ENCODE data around the gene TIMP3.

The TIMP3 gene

DNA sequence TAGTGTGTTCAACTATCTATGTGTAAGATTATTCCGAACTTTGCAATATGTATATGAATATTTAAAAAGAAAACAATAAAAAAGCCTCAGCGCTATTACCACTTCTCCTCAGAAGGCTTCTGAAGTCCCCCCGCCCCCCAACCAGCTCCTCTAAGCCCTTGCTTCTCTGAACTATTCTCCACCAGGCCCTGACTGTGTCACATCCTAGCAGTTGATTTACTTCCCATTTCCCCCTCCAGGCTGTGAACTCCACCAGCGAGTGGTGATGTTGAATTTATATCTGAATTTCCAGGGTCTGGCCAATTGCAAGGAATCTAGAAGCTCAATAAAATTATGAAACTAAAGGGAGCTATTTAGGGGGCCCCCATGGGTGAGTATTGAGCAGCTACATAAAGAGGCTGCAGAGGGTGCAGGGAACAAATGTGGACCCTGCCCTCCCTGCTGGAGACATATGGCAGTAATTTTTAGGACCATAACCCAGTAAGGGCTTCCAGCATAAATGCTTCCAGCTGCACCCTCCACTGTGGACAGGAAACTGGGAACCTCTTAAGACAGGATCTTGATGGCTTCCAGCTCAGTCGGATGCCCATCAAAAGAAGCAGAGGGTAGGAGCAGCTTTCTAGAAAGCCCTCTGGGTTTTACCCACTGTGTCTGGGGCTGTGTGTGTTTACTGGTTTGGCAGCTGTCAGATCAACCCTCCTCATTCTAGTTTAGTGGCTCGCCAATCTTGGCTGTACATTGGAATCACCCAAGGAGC lies 81.4 kb downstream of the TIMP3 start:
- no peak for DNase-seq (ENCODE audit: low spot score)

DNA sequence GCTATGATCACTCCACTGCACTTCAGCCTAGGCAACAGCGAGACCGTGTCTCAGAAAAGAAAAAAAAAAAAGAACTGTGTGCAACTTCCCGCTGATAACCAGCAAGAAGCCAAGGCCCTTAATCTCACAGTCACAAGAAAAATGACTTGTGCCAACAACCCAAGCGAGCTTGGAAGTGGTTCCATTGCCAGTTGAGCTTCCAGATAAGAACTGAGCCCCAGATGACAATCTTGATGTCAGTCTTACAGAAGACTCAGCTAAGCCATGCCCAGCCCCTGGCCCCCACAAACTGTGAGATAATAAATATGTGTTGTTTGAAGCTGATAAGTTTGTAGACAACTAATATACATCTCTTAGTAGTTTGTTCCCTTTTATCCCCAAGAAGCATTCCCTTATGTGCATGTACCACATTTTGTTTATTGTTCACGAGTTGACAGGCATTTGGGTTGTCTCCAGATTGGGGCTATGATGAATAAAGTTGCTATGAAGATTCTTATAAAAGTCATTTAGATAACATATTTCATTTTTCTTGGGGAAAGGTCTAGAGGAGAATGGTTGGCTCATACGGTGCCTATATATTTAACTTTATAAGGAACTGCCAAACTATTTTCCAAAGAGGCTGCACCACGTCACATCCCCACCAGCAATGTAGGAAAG lies 85.9 kb downstream of the TIMP3 start:
- no peak for DNase-seq (ENCODE audit: low spot score)

DNA sequence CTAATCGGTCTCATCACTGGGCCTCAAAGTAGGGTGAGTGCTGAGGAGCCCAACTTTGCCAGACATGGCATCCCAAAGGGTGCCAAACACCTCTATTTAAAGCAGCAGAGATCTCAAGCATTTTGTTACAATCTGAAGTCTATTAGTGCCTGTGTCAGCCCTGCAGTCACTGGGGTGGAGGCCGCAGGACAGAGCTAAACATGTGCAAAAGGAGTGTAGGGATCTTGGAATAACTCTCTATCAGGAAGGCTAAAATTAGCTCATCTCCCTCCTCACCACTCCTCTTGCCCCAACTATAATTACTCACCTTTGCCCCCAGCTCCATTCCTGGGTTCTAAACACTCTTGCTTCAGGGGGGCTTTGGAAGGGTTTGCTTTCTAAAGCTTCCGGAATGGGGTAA lies 87.5 kb downstream of the TIMP3 start:
- no peak for DNase-seq (ENCODE audit: low spot score)

DNA sequence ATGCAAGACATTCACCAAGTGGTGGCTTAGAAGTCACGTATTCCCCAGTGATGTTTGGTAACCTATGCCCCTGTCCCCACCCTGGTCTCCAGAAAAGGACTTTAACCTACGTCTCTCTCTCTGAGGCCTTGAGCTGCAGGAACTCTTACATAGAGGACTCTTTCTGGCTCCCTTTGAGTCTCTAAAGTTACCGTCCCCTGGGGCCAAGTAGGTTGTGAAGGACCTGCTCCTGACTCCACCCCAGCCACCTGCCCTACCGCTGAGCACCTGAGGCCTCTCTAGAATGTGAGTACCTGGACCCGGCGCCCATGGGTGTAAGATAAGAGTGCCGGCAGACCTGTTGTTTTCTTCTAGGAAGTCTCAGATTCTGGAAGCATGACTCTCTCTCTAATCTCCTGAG lies 95.4 kb downstream of the TIMP3 start:
- no peak for DNase-seq (ENCODE audit: low spot score)

DNA sequence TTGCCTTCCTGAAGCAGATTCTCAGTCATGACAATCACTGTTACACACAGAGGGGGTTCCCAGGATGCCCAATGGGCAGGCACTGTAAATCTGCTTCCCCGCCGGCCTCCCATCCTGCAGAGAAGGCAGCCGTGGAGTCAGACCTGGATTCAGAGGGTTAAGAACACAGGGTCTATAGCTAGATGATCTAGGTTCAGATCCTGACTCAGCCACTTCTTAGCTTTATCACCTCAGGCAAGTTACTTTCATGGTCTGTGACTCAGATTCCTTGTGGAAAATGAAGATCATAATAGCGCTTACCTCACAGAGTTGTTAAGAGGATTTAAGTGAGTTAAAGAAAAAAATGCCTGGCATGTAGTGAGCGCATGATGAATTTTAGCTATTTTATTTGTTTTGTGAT lies 95.9 kb downstream of the TIMP3 start:
- peak; percentile 56 for DNase-seq (ENCODE audit: low spot score)

DNA sequence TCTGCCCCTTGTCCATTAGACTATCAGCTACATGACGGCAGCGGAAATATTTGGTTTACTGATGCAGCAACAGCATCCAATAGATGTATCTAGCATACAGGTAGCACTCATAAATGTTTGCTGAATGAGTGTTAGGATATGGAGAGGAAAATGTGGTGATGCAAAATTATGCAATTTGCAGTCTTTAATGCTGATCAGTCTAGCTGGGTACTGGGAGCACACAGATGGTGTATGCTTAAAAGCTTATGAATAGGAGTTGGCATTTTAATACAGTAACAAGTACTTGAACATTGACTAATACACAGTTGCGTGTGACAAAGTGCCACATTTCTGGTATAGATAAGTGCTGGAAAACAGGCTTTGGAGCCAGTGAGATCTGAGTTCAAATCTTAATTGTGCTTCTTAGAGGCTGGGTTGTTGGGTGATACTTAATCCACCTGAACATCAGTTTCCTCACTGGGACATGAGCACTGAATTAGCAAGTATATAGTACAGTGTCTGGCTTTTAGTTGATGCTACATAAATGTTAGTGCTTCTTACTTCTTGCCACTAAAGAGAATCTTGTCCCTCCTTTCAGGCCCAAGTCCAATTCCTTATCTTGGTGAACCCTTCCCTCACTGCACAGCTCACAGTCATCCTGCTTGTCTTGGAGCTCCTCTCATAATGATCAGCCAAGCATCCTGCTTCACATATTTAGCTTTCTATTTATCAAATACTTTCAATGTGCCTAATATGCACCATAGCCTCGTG lies 99.6 kb downstream of the TIMP3 start:
- no peak for DNase-seq (ENCODE audit: low spot score)

DNA sequence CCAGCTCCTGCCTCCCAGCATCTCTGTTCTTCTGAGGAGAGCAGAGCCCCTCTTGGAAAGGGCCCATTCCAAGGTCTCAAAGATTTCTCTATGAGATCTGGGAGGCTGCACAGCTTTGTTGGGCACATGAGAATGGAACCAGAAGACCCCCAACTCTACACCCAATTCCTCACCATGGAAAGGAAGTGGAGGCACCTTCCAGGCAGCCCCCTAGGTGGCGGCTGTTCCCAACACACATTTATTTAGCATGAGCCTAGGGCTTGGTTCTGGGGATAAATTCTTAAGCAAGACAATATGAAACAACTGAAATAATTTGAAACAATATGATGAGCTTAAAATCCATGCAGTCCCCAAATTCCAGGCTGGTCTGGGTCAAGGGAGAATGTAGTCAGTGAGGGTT lies 100.4 kb downstream of the TIMP3 start:
- DNase-seq (ENCODE audit: low spot score) = no peak

DNA sequence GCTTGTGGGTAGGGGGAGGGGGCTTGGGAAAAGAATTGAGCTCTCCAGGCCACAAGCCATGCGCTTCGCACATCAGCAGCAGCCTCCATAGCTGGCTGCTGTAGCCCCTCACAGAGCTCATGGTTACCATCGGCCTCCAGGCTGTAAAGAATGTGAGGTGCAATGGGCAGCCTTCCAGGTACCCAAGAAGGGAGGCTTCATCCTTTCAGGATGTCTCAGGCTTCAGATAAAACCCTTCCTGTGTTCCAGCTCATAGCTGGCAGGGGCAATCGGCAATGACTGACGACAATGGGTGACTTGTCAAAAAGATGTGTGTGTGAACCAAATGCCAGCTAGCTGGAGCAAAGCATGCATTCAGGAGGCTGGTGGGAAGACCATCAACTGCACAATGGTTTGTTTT lies 102.0 kb downstream of the TIMP3 start:
- DNase-seq (ENCODE audit: low spot score) = no peak

DNA sequence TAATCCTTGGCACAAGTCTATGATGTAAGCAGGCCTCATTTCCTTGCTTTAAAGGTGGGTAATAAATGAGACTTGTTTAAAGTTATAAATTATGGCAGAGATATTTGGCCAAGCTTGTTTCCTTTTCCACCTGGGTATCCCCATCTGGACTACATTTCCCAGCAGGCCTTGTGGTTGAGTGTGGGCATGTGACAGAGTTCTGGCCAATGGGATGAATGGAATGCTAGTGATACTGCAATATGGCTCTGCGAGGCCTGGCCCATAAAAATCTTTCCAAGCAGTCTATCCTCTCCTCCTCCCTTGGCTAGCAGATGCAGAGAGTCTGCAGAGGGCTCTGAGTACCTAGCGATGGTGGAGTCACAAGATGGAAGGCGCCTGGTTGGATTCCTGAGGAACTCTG lies 102.5 kb downstream of the TIMP3 start:
- peak; percentile 22 for DNase-seq (ENCODE audit: low spot score)

DNA sequence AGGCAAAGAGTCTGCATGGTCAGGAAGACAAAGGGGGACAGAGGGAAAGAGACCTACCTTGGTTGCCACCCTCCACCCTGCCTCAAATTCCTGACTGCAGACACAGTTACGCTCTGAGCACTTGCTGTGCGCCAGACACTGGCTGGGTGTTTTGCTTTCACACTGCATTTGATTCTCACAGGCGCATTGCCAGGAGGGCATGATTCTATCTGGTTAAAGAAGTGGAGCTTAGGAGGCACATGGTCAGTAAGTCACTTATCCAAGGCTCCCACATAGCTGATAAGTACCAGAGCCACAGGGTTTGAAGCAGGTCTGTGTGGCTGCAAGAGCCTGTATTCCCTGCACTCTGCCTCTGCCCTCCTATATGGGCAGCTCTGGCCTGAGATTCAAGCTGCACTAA lies 103.9 kb downstream of the TIMP3 start:
- peak; percentile 9 for DNase-seq (ENCODE audit: low spot score)

DNA sequence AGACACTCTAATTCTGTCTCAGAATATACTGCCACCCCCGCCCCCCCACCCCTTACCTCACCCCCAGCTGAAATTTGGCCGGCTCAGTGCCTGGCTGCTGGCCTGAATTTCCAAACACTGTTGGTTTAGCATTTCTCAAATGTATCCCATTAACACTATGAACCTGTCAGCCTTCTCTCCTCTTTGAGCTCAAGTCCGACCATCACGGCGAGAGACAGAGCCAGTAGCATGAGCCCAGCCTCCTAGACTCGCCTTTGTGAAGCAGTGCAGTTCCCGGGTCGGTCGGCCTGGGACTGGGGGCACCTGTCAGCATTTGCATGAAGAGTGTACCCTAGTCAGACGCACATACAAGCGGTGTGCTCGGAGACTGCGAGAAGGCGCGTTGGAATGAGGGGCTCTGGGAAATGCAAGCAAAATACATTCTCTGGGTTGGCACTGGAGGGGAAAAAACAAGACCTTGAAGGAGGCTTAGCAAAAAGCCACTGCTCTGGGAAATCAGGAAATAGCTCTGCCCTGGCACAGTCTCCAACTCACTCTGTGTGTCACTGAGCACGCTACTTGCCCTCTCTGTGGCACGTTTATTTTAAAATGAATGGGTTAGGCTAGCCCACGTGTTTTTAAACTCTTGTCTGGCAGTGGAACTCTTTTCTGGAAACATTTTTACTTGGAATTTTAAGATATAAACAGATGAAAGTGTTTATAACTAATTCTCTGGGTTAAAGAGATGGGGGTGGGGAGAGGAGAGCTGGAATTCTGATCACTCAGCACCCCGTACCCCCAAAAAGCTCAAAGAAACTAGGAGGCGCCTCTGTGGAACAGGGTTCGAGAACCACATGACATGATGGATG lies 108.3 kb downstream of the TIMP3 start:
- DNase-seq (ENCODE audit: low spot score) = no peak

DNA sequence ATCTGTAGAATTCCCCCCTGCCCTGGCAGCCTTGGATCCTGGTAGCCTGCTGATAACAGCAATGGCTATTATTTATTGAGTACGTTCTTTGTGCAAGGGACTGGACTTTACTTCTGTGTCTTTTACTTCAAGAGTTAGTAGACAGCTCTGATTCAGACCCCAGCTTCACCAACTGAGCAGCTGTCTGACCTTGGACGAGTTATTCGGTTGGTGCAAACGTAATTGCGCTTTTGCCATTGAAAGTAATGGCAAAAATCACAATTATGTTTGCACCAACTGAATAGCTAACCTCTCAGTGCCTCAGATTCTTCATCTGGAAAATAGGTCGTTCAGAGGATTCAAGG lies 108.9 kb downstream of the TIMP3 start:
- no peak for DNase-seq (ENCODE audit: low spot score)

DNA sequence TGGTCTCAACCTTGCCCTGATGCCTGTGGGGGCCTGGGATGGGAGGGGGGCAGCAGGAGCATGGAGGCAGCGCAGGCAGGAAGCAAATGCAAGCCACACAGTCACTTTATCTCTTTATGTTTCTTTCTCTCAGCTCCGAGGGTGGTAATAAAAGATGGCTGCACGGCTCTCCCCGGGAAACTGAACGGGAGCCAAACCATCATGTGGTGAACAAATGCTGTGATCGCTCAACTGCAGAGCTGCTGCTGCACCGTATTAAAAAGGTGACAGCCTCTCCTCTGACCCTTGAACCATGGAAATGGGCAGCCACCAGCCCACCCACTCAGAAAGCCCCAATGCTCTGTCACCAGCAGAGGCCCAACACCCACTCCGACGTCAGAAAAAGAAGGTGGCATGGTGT lies 110.0 kb downstream of the TIMP3 start:
- DNase-seq (ENCODE audit: low spot score) = peak; percentile 16
